Measurements from ENCODE around the gene PLCH1.

DNA sequence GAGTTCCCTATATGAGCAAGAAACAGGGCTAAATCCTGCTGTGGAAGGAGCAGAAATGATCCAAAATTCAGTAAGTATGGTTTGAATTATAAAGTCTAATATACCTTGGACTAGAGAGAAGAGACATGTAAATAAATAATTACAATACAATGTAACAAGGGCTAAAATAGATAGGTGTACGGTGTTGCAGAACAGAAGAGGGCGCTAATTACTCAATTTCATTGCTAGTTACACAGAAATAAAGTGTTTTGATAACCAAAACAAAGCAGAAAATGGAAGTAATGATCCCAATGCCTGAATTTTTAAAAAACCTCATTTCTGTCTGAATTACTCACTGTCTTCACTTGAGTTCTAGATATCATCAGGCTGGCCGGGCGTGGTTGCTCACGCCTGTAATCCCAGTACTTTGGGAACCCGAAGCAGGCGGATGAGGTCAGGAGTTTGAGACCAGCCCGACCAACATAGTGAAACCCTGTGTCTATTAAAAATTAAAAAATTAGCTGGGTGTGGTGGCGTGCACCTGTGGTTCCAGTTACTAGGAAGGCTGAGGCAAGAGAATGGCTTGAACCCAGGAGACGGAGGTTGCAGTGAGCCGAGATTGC, 8.3 kb upstream of the PLCH1 start:
- no peak for TF ChIP-seq POLR2A (IDR thresholded peaks at IDR 0.05)
- TF ChIP-seq, protein P1, sequence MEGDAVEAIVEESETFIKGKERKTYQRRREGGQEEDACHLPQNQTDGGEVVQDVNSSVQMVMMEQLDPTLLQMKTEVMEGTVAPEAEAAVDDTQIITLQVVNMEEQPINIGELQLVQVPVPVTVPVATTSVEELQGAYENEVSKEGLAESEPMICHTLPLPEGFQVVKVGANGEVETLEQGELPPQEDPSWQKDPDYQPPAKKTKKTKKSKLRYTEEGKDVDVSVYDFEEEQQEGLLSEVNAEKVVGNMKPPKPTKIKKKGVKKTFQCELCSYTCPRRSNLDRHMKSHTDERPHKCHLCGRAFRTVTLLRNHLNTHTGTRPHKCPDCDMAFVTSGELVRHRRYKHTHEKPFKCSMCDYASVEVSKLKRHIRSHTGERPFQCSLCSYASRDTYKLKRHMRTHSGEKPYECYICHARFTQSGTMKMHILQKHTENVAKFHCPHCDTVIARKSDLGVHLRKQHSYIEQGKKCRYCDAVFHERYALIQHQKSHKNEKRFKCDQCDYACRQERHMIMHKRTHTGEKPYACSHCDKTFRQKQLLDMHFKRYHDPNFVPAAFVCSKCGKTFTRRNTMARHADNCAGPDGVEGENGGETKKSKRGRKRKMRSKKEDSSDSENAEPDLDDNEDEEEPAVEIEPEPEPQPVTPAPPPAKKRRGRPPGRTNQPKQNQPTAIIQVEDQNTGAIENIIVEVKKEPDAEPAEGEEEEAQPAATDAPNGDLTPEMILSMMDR (IDR thresholded peaks at IDR 0.05) = no peak
- no peak for TF ChIP-seq EP300 (IDR thresholded peaks at IDR 0.05)

Measured in ovary (tissue), 3 donors.